Activated CD4-positive, alpha-beta T cell treated with anti-CD3 and anti-CD28 coated beads for 48 hours (primary cell): Measurements from ENCODE around the gene ALPG.
"Not testable (repeated sequence)": the region's sequence is repeated elsewhere in the genome, so short reads cannot be mapped to it uniquely, and the experiment has no call there.

ENCODE experiments used
- DNase-seq: peaks from one replicate; pipeline ENCODE4 v3.0.0-alpha.2; 2020

The ALPG gene

GRCh38 chr2:232377319-232377718 lies 29.3 kb upstream of the ALPG start:
- DNase-seq, result no peak

GRCh38 chr2:232377841-232378734 lies 28.6 kb upstream of the ALPG start:
- no peak for DNase-seq

GRCh38 chr2:232378735-232379151 lies 27.9 kb upstream of the ALPG start, which contains the start of gene ALPP:
TSS of gene ALPP (plus strand) at chr2:232378751. CDS start at chr2:232378803, 52 bp downstream.
- DNase-seq, result not testable (repeated sequence)

- not testable (repeated sequence) for DNase-seq
Observed at GRCh38 chr2:232379610-232380590, 26.7 kb upstream of the ALPG start.

- peak; percentile 44 for DNase-seq
Observed at GRCh38 chr2:232381204-232382031, 25.2 kb upstream of the ALPG start.

- DNase-seq, result no peak
Observed at GRCh38 chr2:232382331-232383225, 24.1 kb upstream of the ALPG start.

- DNase-seq, result no peak
Observed at GRCh38 chr2:232384466-232384865, 22.2 kb upstream of the ALPG start.

GRCh38 chr2:232385058-232385457 lies 21.6 kb upstream of the ALPG start:
- not testable (repeated sequence) for DNase-seq

- DNase-seq, result no peak
Observed at GRCh38 chr2:232385660-232386489, 20.8 kb upstream of the ALPG start.

GRCh38 chr2:232386490-232386739 lies 20.2 kb upstream of the ALPG start:
- DNase-seq, result no peak

- no peak for DNase-seq
Observed at GRCh38 chr2:232386740-232387450, 19.7 kb upstream of the ALPG start.

- no peak for DNase-seq
Observed at GRCh38 chr2:232387451-232388171, 19.0 kb upstream of the ALPG start.

- no peak for DNase-seq
Observed at GRCh38 chr2:232388324-232388891, 18.2 kb upstream of the ALPG start.

- DNase-seq, result no peak
Observed at GRCh38 chr2:232389327-232389726, 17.3 kb upstream of the ALPG start.

- no peak for DNase-seq
Observed at GRCh38 chr2:232390661-232391060, 16.0 kb upstream of the ALPG start.

GRCh38 chr2:232393556-232393955 lies 13.1 kb upstream of the ALPG start:
- no peak for DNase-seq

- not testable (repeated sequence) for DNase-seq
Observed at GRCh38 chr2:232394431-232394830, 12.2 kb upstream of the ALPG start.

- no peak for DNase-seq
Observed at GRCh38 chr2:232395586-232395985, 11.1 kb upstream of the ALPG start.

- no peak for DNase-seq
Observed at GRCh38 chr2:232396683-232397082, 10.0 kb upstream of the ALPG start.
